ENCODE data around the gene ERC2. TPM values are rescaled to one million over a fixed set of nuclear protein-coding genes. Genes with fewer than 3 reads are reported as not detected.

Gene ERC2
- total and polyA plus RNA-seq, 9 donors: 1.2 to 9.4 (median 5.4) TPM

DNA sequence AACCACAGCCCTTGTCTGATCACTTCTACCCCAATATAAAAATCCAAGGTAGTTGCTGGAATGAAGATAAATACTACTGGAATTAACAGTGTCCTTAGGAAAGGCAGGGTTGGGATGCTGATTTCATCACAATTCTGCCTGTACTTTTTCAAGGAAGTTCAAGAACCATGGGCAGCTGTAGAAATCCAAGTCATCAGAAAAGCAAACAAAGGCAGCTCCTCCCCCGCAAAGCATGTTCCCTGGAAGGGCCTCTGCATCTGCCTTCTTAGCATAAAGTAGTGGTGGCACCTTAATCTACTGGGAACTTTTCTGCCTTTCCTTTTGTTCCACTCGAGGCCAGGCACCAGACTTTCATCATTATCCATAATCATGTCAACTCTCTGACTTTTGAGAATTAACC lies 54.4 kb downstream of the ERC2 start:
- Histone ChIP-seq H3K27me3 (no peaks in the 10 kb centered on the region), H3K27ac (no peak overlapping the region), H3K4me1 (ENCODE audit: insufficient read depth) (no peaks in the 10 kb centered on the region), H3K36me3 (no peaks in the 10 kb centered on the region), H3K9me3 (no peaks in the 10 kb centered on the region), H3K4me3 (no peak overlapping the region)
- intact Hi-C loops (cut with DNase I): no loop called here
- DNase-seq: no peak
- WGBS, 3 donors: 39 to 77% (median 65%) methylated on average over 2 of the region's 2 CpGs
- no peak for TF ChIP-seq EP300 (IDR thresholded peaks at IDR 0.05)
- TF ChIP-seq, protein P1, sequence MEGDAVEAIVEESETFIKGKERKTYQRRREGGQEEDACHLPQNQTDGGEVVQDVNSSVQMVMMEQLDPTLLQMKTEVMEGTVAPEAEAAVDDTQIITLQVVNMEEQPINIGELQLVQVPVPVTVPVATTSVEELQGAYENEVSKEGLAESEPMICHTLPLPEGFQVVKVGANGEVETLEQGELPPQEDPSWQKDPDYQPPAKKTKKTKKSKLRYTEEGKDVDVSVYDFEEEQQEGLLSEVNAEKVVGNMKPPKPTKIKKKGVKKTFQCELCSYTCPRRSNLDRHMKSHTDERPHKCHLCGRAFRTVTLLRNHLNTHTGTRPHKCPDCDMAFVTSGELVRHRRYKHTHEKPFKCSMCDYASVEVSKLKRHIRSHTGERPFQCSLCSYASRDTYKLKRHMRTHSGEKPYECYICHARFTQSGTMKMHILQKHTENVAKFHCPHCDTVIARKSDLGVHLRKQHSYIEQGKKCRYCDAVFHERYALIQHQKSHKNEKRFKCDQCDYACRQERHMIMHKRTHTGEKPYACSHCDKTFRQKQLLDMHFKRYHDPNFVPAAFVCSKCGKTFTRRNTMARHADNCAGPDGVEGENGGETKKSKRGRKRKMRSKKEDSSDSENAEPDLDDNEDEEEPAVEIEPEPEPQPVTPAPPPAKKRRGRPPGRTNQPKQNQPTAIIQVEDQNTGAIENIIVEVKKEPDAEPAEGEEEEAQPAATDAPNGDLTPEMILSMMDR (IDR thresholded peaks at IDR 0.05): no peak
- TF ChIP-seq POLR2A (IDR thresholded peaks at IDR 0.05): no peak

- H3K4me1 ChIP-seq (ENCODE audit: insufficient read depth): no peaks in the 10 kb centered on the region
- 88 to 93% (median 92%) methylated on average over 5 of the region's 5 CpGs for WGBS, 3 donors
- intact Hi-C loops (cut with DNase I): no loop called here
- H3K9me3 ChIP-seq: no peaks in the 10 kb centered on the region
- no peak overlapping the region for H3K27ac ChIP-seq
- TF ChIP-seq POLR2A (IDR thresholded peaks at IDR 0.05): no peak
- TF ChIP-seq, protein P1 (IDR thresholded peaks at IDR 0.05): no peak
- no peak for TF ChIP-seq EP300 (IDR thresholded peaks at IDR 0.05)
- DNase-seq: no peak
- no peaks in the 10 kb centered on the region for H3K27me3 ChIP-seq
- no peaks in the 10 kb centered on the region for H3K36me3 ChIP-seq
- no peak overlapping the region for H3K4me3 ChIP-seq
Measured at GRCh38 chr3:56411166-56411565, 57.1 kb downstream of the ERC2 start.

- H3K27me3 ChIP-seq: no peaks in the 10 kb centered on the region
- no peak for DNase-seq
- H3K27ac ChIP-seq: no peak overlapping the region
- H3K9me3 ChIP-seq: no peaks in the 10 kb centered on the region
- intact Hi-C loops (cut with DNase I): no loop called here
- no peak for TF ChIP-seq EP300 (IDR thresholded peaks at IDR 0.05)
- TF ChIP-seq, protein P1 (IDR thresholded peaks at IDR 0.05): no peak
- no peak for TF ChIP-seq POLR2A (IDR thresholded peaks at IDR 0.05)
- H3K4me3 ChIP-seq: no peak overlapping the region
- H3K36me3 ChIP-seq: no peaks in the 10 kb centered on the region
- no peaks in the 10 kb centered on the region for H3K4me1 ChIP-seq (ENCODE audit: insufficient read depth)
Measured at GRCh38 chr3:56410576-56410975, 57.7 kb downstream of the ERC2 start.

GRCh38 chr3:56409790-56410189 lies 58.5 kb downstream of the ERC2 start:
- no peak for TF ChIP-seq EP300 (IDR thresholded peaks at IDR 0.05)
- no peak for TF ChIP-seq POLR2A (IDR thresholded peaks at IDR 0.05)
- TF ChIP-seq, protein P1 (IDR thresholded peaks at IDR 0.05): no peak
- intact Hi-C loops (cut with DNase I): no loop called here

More at GRCh38 chr3:56409790-56410189, 58.5 kb downstream of the ERC2 start:
- Histone ChIP-seq H3K4me3 (no peak overlapping the region), H3K27me3 (no peaks in the 10 kb centered on the region), H3K4me1 (ENCODE audit: insufficient read depth) (no peaks in the 10 kb centered on the region), H3K27ac (no peak overlapping the region), H3K36me3 (no peaks in the 10 kb centered on the region), H3K9me3 (no peaks in the 10 kb centered on the region)
- 90 to 95% (median 92%) methylated on average over 3 of the region's 3 CpGs for WGBS, 3 donors
- no peak for DNase-seq

Data from ovary (tissue), 9 donors.